Measurements from ENCODE around the gene STRN3. TPM values are rescaled to one million over a fixed set of nuclear protein-coding genes. Genes with fewer than 3 reads are reported as not detected.

STRN3 gene
- total and polyA plus RNA-seq, 7 donors, result 28.2 to 154 (median 80.2) TPM

GRCh38 chr14:30990770-30991169, 35.4 kb downstream of the STRN3 start:
- Histone ChIP-seq H3K27ac (no peak overlapping the region), H3K4me1 (peaks cover 67% of the 10 kb centered on the region), H3K36me3 (ENCODE audit: insufficient read depth in 1 of 2, low read depth in 1 of 2) (no peaks in the 10 kb centered on the region), H3K4me3 (no peak overlapping the region), H3K27me3 (ENCODE audit: insufficient read depth in 3 of 3, low read length in 2 of 3) (no peaks in the 10 kb centered on the region), H3K9me3 (no peaks in the 10 kb centered on the region)
- DNase-seq (no peak), ATAC-seq (no peak)
- intact Hi-C loops (cut with DNase I), result no loop called here
- no peak for TF ChIP-seq CTCF (IDR thresholded peaks at IDR 0.05)

GRCh38 chr14:30988509-30988908, 37.7 kb downstream of the STRN3 start:
- ATAC-seq, result peak in 2 of 4 donors; percentile 39 to 64
- intact Hi-C loops (cut with DNase I), result no loop called here
- peaks cover 50% of the 10 kb centered on the region for H3K4me1 ChIP-seq
- DNase-seq, result no peak
- no peak overlapping the region for H3K4me3 ChIP-seq
- no peaks in the 10 kb centered on the region for H3K27me3 ChIP-seq (ENCODE audit: insufficient read depth in 3 of 3, low read length in 2 of 3)
- no peaks in the 10 kb centered on the region for H3K9me3 ChIP-seq
- TF ChIP-seq CTCF (IDR thresholded peaks at IDR 0.05), result no peak
- peak overlapping the region; percentile 58 for H3K27ac ChIP-seq
- no peaks in the 10 kb centered on the region for H3K36me3 ChIP-seq (ENCODE audit: insufficient read depth in 1 of 2, low read depth in 1 of 2)

- TF ChIP-seq CTCF (IDR thresholded peaks at IDR 0.05), result no peak
Observed at GRCh38 chr14:30985796-30986195, 40.4 kb downstream of the STRN3 start.

DNA sequence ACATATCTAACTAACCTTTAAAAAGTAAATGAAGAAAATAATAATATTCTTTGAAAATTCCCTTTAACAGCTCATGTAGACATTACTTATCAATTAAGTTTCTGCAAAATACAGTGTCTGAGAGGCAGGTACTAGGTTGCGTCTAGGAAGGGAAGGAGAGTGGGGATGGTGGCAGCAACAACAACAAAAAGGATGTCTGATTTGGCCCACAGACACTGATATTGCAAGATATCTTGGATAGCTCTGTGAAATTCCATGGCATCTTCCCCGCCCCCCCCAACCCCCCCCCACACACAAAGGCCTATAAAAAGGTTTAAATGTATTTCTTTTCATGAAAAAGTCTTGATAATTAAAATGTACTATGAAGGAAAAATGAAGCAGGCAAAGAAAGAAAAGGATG, 42.3 kb downstream of the STRN3 start:
- ATAC-seq (no peak), DNase-seq (no peak)
- H3K4me1 ChIP-seq, result peaks cover 25% of the 10 kb centered on the region
- no peaks in the 10 kb centered on the region for H3K27me3 ChIP-seq (ENCODE audit: insufficient read depth in 3 of 3, low read length in 2 of 3)
- intact Hi-C loops (cut with DNase I), result loop anchor here in 1 of 2 donors (5.0 kb wide), 2 partner anchors 43 to 98 kb away; partner anchors contain the start of genes AP4S1 and STRN3
- WGBS, 3 donors, result 76 to 91% (median 78%) methylated on average over 2 of the region's 2 CpGs
- no peak for TF ChIP-seq CTCF (IDR thresholded peaks at IDR 0.05)
- H3K27ac ChIP-seq, result no peak overlapping the region
- H3K9me3 ChIP-seq, result no peaks in the 10 kb centered on the region
- no peak overlapping the region for H3K4me3 ChIP-seq
- no peaks in the 10 kb centered on the region for H3K36me3 ChIP-seq (ENCODE audit: insufficient read depth in 1 of 2, low read depth in 1 of 2)

More at GRCh38 chr14:30985796-30986195, 40.4 kb downstream of the STRN3 start:
- H3K27me3 ChIP-seq (ENCODE audit: insufficient read depth in 3 of 3, low read length in 2 of 3), result no peaks in the 10 kb centered on the region
- H3K4me3 ChIP-seq, result no peak overlapping the region
- no peak overlapping the region for H3K27ac ChIP-seq
- DNase-seq (no peak), ATAC-seq (no peak)
- intact Hi-C loops (cut with DNase I), result no loop called here
- no peaks in the 10 kb centered on the region for H3K36me3 ChIP-seq (ENCODE audit: insufficient read depth in 1 of 2, low read depth in 1 of 2)
- H3K9me3 ChIP-seq, result no peaks in the 10 kb centered on the region
- WGBS, 3 donors, result 92 to 98% (median 93%) methylated on average over 3 of the region's 3 CpGs
- peaks cover 29% of the 10 kb centered on the region for H3K4me1 ChIP-seq

DNA sequence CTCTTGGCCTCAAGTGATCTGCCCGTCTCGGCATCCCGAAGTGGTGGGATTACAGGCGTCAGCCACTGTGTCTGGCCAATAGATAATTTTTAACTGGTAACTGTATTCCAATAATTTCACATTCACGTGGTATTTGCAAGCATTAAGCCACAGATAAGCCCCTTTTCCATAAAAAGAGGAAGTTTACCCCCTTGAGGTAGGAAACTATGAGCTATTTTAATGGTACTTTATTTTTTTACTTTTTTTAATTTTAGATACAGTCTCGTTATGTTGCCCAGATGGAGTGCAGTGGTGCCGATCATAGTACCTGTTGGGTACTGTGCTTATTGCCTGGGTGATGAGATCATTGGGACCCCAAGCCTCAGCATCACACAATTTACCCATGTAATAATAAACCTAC, 43.6 kb downstream of the STRN3 start:
- no peak overlapping the region for H3K4me3 ChIP-seq
- WGBS, 3 donors, result 86 to 87% (median 86%) methylated on average over 7 of the region's 7 CpGs
- peaks cover 14% of the 10 kb centered on the region for H3K4me1 ChIP-seq
- TF ChIP-seq CTCF (IDR thresholded peaks at IDR 0.05), result no peak
- intact Hi-C loops (cut with DNase I), result loop anchor here in 1 of 2 donors (5.0 kb wide), 2 partner anchors 45 to 100 kb away; partner anchors contain the start of genes AP4S1 and STRN3
- H3K36me3 ChIP-seq (ENCODE audit: insufficient read depth in 1 of 2, low read depth in 1 of 2), result no peaks in the 10 kb centered on the region
- ATAC-seq (no peak), DNase-seq (no peak)
- H3K27me3 ChIP-seq (ENCODE audit: insufficient read depth in 3 of 3, low read length in 2 of 3), result no peaks in the 10 kb centered on the region
- peak overlapping the region; percentile 15 for H3K27ac ChIP-seq
- no peaks in the 10 kb centered on the region for H3K9me3 ChIP-seq
